ENCODE measurements around the gene SEMA7A. TPM values are rescaled to one million over a fixed set of nuclear protein-coding genes. Genes with fewer than 3 reads are reported as not detected.

The SEMA7A gene
- total and polyA plus RNA-seq, 9 donors: 3.2 to 98.6 (median 9.0) TPM

DNA sequence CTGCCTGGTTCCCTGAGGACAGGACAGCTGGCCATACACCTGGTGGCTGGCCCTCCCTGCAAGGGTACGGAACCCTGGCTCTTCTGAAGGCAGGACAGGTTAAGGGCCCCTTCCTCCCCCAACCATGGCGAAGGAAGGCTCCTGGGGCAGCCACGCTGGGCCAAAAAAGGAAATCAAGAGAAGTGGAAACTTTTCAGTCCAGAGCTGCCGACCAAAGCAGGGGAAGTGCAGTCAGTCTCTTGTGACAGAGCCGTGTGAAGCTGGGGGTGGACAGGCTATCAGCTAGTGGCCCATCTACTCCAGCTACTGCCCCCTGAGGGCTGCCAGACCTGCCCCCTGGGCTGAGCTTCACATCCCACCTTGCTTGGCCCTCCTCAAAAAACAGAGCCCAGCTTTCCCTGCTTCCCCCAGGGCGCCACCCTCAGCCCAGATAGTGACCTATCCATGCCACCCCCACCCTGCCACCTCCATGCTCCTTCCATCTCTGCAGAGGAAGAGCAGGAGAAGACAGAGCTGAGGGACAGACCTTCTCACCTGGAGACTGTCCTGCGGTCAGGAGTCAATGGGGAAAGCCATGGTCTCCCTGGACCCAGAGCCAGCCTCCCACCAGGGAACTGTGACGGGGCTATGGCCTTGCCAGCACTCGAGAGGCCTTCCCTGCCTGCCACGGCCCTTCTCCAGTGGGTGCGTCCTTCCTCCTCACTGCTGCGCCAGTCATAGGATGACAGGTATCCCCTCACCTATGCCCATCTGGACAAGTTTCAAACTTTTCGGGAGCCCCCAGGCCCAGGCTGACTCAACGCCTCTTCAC lies 4.6 kb downstream of the SEMA7A start:
- intact Hi-C loops (cut with DNase I): no loop called here
- peaks cover 6% of the 10 kb centered on the region for H3K4me1 ChIP-seq (ENCODE audit: insufficient read depth)
- H3K36me3 ChIP-seq: no peaks in the 10 kb centered on the region
- H3K9me3 ChIP-seq: no peaks in the 10 kb centered on the region
- no peak overlapping the region for H3K27ac ChIP-seq
- WGBS, 3 donors: 91 to 92% (median 92%) methylated on average over 14 of the region's 14 CpGs
- H3K27me3 ChIP-seq: no peaks in the 10 kb centered on the region
- TF ChIP-seq, protein P1, sequence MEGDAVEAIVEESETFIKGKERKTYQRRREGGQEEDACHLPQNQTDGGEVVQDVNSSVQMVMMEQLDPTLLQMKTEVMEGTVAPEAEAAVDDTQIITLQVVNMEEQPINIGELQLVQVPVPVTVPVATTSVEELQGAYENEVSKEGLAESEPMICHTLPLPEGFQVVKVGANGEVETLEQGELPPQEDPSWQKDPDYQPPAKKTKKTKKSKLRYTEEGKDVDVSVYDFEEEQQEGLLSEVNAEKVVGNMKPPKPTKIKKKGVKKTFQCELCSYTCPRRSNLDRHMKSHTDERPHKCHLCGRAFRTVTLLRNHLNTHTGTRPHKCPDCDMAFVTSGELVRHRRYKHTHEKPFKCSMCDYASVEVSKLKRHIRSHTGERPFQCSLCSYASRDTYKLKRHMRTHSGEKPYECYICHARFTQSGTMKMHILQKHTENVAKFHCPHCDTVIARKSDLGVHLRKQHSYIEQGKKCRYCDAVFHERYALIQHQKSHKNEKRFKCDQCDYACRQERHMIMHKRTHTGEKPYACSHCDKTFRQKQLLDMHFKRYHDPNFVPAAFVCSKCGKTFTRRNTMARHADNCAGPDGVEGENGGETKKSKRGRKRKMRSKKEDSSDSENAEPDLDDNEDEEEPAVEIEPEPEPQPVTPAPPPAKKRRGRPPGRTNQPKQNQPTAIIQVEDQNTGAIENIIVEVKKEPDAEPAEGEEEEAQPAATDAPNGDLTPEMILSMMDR (IDR thresholded peaks at IDR 0.05): no peak
- TF ChIP-seq POLR2A (IDR thresholded peaks at IDR 0.05): no peak
- TF ChIP-seq EP300 (IDR thresholded peaks at IDR 0.05): no peak
- DNase-seq: no peak
- no peak overlapping the region for H3K4me3 ChIP-seq

DNA sequence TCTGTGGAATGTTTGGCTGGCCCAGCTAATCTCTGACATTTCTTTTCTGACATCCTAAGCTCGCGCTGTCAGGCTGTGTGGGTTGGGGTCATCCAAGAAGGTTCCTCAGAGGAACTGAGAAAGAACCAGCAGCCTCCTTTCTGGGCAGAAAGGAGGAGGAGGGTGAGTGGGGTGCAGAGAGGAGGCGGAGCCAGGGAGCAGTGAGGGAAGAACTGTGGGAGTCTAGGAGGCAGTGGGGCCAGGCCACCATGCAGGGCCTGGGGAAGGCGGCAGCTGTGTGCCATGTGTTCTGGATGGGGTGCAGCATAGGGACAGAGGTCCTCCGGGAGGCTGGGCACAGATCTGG lies 5.3 kb downstream of the SEMA7A start:
- Histone ChIP-seq H3K27ac (no peak overlapping the region), H3K4me1 (ENCODE audit: insufficient read depth) (peaks cover 8% of the 10 kb centered on the region), H3K4me3 (no peak overlapping the region), H3K27me3 (no peaks in the 10 kb centered on the region), H3K9me3 (no peaks in the 10 kb centered on the region), H3K36me3 (no peaks in the 10 kb centered on the region)
- TF ChIP-seq POLR2A (IDR thresholded peaks at IDR 0.05) (no peak), EP300 (IDR thresholded peaks at IDR 0.05) (no peak)
- TF ChIP-seq, protein P1 (IDR thresholded peaks at IDR 0.05): no peak
- no peak for DNase-seq
- 81 to 83% (median 83%) methylated on average over 5 of the region's 5 CpGs for WGBS, 3 donors
- intact Hi-C loops (cut with DNase I): no loop called here

DNA sequence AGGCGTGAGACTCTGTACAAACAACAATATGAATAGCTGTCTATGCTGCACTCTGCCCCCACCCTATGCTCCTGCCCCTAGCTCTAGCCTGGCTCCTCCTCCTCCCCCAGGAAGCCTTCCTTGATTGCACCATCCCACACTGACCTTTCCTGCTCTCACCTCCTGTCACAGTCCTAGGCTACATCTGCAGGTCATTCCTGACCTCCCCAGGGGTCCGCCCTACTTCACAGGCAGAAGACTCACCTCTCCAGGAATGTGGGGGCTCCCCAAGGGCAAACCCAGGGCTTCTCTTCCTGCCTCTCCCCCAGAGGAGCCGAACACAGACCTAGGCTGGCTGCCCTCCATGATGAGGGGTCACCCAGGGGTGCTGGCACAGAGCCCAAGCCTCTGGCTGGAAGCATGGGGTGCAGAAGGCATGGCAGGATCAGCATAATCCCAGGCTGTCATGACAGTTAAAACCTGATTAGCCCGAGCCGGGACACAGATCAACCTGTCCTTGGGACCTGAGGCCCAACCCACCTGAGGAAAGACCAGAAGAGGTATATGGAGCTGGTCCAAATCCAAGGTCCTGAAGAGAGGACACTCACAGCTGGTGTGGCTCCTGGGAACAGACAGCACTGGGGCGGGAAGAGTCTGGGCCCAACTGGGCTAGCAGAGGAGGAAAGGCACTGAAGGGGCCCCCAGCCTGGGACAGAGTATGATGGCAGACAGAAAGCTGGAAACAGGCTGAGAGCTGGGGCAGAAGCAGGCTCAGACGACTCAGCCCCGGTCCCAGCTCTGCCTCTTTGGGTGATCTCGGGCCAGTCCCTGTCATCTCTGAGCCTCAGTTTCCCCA lies 5.9 kb downstream of the SEMA7A start:
- peak in 1 of 5 donors; percentile 47 for DNase-seq
- WGBS, 3 donors: 76 to 80% (median 79%) methylated on average over 9 of the region's 9 CpGs
- no peak overlapping the region for H3K4me3 ChIP-seq
- H3K27me3 ChIP-seq: no peaks in the 10 kb centered on the region
- intact Hi-C loops (cut with DNase I): no loop called here
- H3K36me3 ChIP-seq: no peaks in the 10 kb centered on the region
- peaks cover 14% of the 10 kb centered on the region for H3K4me1 ChIP-seq (ENCODE audit: insufficient read depth)
- no peak overlapping the region for H3K27ac ChIP-seq
- TF ChIP-seq, protein P1 (IDR thresholded peaks at IDR 0.05): no peak
- TF ChIP-seq POLR2A (IDR thresholded peaks at IDR 0.05): no peak
- no peak for TF ChIP-seq EP300 (IDR thresholded peaks at IDR 0.05)
- H3K9me3 ChIP-seq: no peaks in the 10 kb centered on the region

DNA sequence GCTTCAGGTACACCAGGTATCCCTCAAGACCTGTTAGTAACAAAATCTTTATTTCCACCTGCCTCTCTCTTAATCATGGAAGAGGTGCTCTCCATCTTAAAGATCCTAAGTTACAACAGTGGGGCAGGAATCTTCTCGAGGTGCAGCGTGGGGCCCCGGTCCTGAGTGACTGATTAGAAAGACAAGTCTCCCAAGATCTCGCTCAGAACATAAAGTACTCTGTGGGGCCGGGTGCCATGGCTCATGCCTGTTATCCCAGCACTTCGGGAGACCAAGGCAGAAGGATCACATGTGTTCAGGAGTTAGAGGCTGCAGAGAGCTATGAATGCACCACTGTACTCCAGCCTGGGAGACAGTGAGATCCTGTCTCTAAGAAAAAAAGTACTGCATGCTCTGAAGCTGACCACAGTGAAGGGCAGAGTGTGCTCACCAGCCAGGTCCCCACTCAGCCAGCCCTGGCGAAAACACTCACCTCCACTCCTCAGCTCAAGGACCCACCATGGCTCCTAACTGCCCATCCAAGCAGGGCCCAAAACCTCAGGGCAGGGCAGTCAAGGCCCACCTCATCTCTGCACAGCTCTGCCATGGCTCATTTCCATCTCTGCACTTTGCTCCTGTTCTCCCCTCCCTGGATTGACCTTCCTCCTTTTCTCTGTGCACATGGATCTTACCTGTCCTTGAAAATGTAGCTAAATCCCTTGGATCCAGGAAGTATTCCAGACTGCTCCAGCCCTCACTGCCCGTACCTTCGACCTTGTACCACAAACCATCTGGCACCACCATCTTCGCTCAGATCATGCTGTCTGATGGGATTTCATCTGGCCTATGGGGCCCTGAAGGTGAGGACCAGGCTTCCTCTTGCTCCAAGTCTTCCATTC lies 7.1 kb downstream of the SEMA7A start:
- Histone ChIP-seq H3K4me1 (ENCODE audit: insufficient read depth) (peaks cover 20% of the 10 kb centered on the region), H3K27ac (no peak overlapping the region), H3K9me3 (no peaks in the 10 kb centered on the region), H3K4me3 (no peak overlapping the region), H3K36me3 (no peaks in the 10 kb centered on the region), H3K27me3 (no peaks in the 10 kb centered on the region)
- TF ChIP-seq, protein P1 (IDR thresholded peaks at IDR 0.05): no peak
- TF ChIP-seq POLR2A (IDR thresholded peaks at IDR 0.05) (no peak), EP300 (IDR thresholded peaks at IDR 0.05) (no peak)
- intact Hi-C loops (cut with DNase I): no loop called here
- no peak for DNase-seq
- WGBS, 3 donors: 85 to 90% (median 88%) methylated on average over 10 of the region's 10 CpGs
